GM12878 (cell line): ENCODE measurements around the gene POU2AF1. TPM values are rescaled to one million over a fixed set of nuclear protein-coding genes. Genes with fewer than 3 reads are reported as not detected.
A peak's percentile ranks its signal among the peaks of the same experiment; 100 is the strongest.

ENCODE experiments used
- ATAC-seq: fragments of 200-7000 bp; cut with Tn5 transposase; 3 replicates; pipeline ENCODE4 v1.9.1; 2020; ENCODE audit warnings: mild to moderate bottlenecking, moderate library complexity
- BruUV-seq: library from RNA; stranded (reverse); fragments of 400-500 nt; replicated peaks from 2 replicates; lab custom pipeline; 2021; lab: Mats Ljungman, UMichigan
- CTCF ChIA-PET: fragments of 300-600 bp; sonication (Branson Sonifier 250); formaldehyde crosslinking; extraction: SDS; loops from one replicate; lab custom pipeline; 2021; ENCODE audit warnings: inconsistent platforms; lab: Yijun Ruan, JAX
- POLR2A ChIA-PET: fragments of 350-600 bp; formaldehyde crosslinking; extraction: SDS; loops from one replicate; lab custom pipeline; 2021; ENCODE audit warnings: inconsistent platforms; lab: Charles Lee
- RAD21 ChIA-PET: fragments of 300-600 bp; sonication (Branson Sonifier 250); formaldehyde crosslinking; loops from one replicate; lab custom pipeline; 2023; ENCODE audit warnings: antibody characterized with exemption; ENCODE audit not compliant: unreplicated experiment; lab: Charles Lee
- SMC1A ChIA-PET: fragments of 300-600 bp; sonication (Branson Sonifier 250); formaldehyde crosslinking; loops from one replicate; lab custom pipeline; 2023; ENCODE audit not compliant: unreplicated experiment, uncharacterized antibody; lab: Charles Lee
- DNase-seq: peaks from one replicate; pipeline ENCODE4 v3.0.0-alpha.2; 2011; ENCODE audit warnings: low read depth, low spot score
- FAIRE-seq: peaks from 3 replicates; lab custom pipeline; 2011; peaks lifted over from hg19 to GRCh38; lab: Jason Lieb, UNC
- H2AFZ ChIP-seq: 2 replicates; pipeline ENCODE4 v1.6.0; 2011; ENCODE audit warnings: low read depth, low read length, control low read depth; ENCODE audit not compliant: control insufficient read depth
- H3K27ac ChIP-seq: 2 replicates; pipeline ENCODE4 v1.5.1; 2011; ENCODE audit warnings: control low read depth; ENCODE audit not compliant: control insufficient read depth, insufficient read depth
- H3K27me3 ChIP-seq, 2 experiments: replicated peaks in 1 of 2; 2 replicates each; pipeline versions ENCODE4 v1.6.0 to v1.6.1; 2011; ENCODE audit warnings: low read length in 1 of 2; ENCODE audit not compliant: control insufficient read depth in 2 of 2, insufficient read depth in 2 of 2
- H3K36me3 ChIP-seq, 2 experiments: 2 replicates each; pipeline ENCODE4 v1.5.1; 2011; ENCODE audit warnings: low read length in 1 of 2; ENCODE audit not compliant: control insufficient read depth in 2 of 2, insufficient read depth in 2 of 2
- H3K4me1 ChIP-seq: 2 replicates; pipeline ENCODE4 v1.6.1; 2011; ENCODE audit warnings: mild to moderate bottlenecking, low read length, moderate library complexity, mixed read lengths; ENCODE audit not compliant: control insufficient read depth, insufficient read depth
- H3K4me2 ChIP-seq: 2 replicates; pipeline ENCODE4 v1.6.0; 2011; ENCODE audit warnings: control low read depth; ENCODE audit not compliant: control insufficient read depth, insufficient read depth
- H3K4me3 ChIP-seq: fragments of 200-600 bp; sonication (generic); 2 replicates; pipeline ENCODE4 v1.5.1; 2016
- H3K79me2 ChIP-seq: 2 replicates; pipeline ENCODE4 v1.6.0; 2011; ENCODE audit warnings: low read length; ENCODE audit not compliant: control insufficient read depth, insufficient read depth
- H3K9ac ChIP-seq: 2 replicates; pipeline ENCODE4 v1.8.0; 2011; ENCODE audit warnings: low read length, control low read depth, mixed read lengths; ENCODE audit not compliant: control insufficient read depth, insufficient read depth
- H3K9me3 ChIP-seq: replicated peaks from 3 replicates; pipeline ENCODE4 v1.5.1; 2011; ENCODE audit warnings: mild to moderate bottlenecking, low read length; ENCODE audit not compliant: control insufficient read depth, insufficient read depth
- H4K20me1 ChIP-seq: 2 replicates; pipeline ENCODE4 v1.6.0; 2011; ENCODE audit not compliant: control insufficient read depth, insufficient read depth
- POLR2AphosphoS5 ChIP-seq: IDR thresholded peaks from 2 replicates; pipeline ENCODE4 v1.6.1; 2011; ENCODE audit warnings: mild to moderate bottlenecking, low read length, inconsistent platforms
- SIN3A ChIP-seq: IDR thresholded peaks from 2 replicates; pipeline ENCODE4 v1.6.1; 2012; ENCODE audit warnings: low read depth, low read length, improper control_type of control experiment
- SIX5 ChIP-seq: IDR thresholded peaks from 2 replicates; pipeline ENCODE4 v1.6.1; 2011; ENCODE audit warnings: mild to moderate bottlenecking, low read depth, low read length, moderate library complexity; ENCODE audit not compliant: severe bottlenecking
- WGBS: methylation state at CpG from one replicate; pipeline ENCODE4 v1.1.6; 2016; ENCODE audit warnings: low lambda C conversion rate; ENCODE audit not compliant: insufficient replicate concordance, insufficient coverage; ENCODE audit errors: missing lambda C conversion rate; 5-methylcytosine and 5-hydroxymethylcytosine counted together
- in situ Hi-C: fragments of 300-500 bp; cut with MboI; formaldehyde crosslinking; loops from 9 replicates; pipeline ENCODE4 v1.14.3; 2018; ENCODE audit warnings: mixed read lengths
- intact Hi-C: fragments of 100-400 bp; cut with micrococcal nuclease; formaldehyde crosslinking; loops from one replicate; pipeline ENCODE4 v1.14.2; 2022; ENCODE audit not compliant: unreplicated experiment
- polyA plus RNA-seq, 11 experiments: library from polyadenylated mRNA; depleted of rRNA in 4 of 11; unstranded in 6 of 11; stranded (reverse) in 5 of 11; fragments of >200 nt; fragmentation: Nextera tagmentation in 4 of 11; fragmentation: Illumina TruSeq in 1 of 11; extraction: Ambion mirVana in 4 of 11; extraction: Trizol in 1 of 11; gene quantifications; 1 replicate in 1 of 11; 2 replicates in 10 of 11; pipeline versions ENCODE4 v1.2.1 to v1.2.3, GENCODE V29; 2011 to 2016; ENCODE audit warnings: inconsistent platforms in 2 of 11, missing spikeins in 2 of 11, low read depth in 1 of 11
- total RNA-seq, 4 experiments: library from RNA; depleted of rRNA in 3 of 4; stranded (reverse); fragments of >200 nt in 3 of 4; fragmentation: Illumina TruSeq in 1 of 4; extraction: Trizol in 1 of 4; gene quantifications; 2 replicates each; pipeline versions ENCODE4 v1.2.1 to v1.2.3, GENCODE V29; 2013 to 2021
- TF ChIP-seq, protein P1 (sequence below): fragments of 450-650 bp; formaldehyde crosslinking; IDR thresholded peaks from 2 replicates; pipeline ENCODE4 v1.4.0; 2022; ENCODE audit warnings: mild to moderate bottlenecking, moderate library complexity

The POU2AF1 gene
- total and polyA plus RNA-seq, 10 of the 15 experiments (the other 5 are each of a cell fraction or from before 2014, with no cell fraction given) = 13.1 to 169 (median 75.5) TPM

- no peaks in the 10 kb centered on the region for H3K79me2 ChIP-seq
- SMC1A ChIA-PET = interaction anchor here (0.8 to 1.2 kb wide), 5 partner anchors 12 to 500 kb away, joined by 3 read pairs; no protein-coding TSS in a partner anchor
- H3K9me3 ChIP-seq = no peaks in the 10 kb centered on the region
- in situ Hi-C loops (no loop called here), intact Hi-C loops (no loop called here)
- no peaks in the 10 kb centered on the region for H3K36me3 ChIP-seq
- ATAC-seq (no peak), DNase-seq (no peak), FAIRE-seq (no peak)
- POLR2A ChIA-PET = no interaction called here
- no peak overlapping the region for H2AFZ ChIP-seq
- peaks cover 3% of the 10 kb centered on the region; the same call in 1 of the 2 replicates for H3K4me1 ChIP-seq
- RAD21 ChIA-PET = interaction anchor here (1.1 kb wide), 1 partner anchor 90 kb away, joined by 3 read pairs; no protein-coding TSS in a partner anchor
- no peak overlapping the region for H3K9ac ChIP-seq
- H3K27ac ChIP-seq = no peak overlapping the region
- TF ChIP-seq SIN3A (no peak), POLR2AphosphoS5 (peak; percentile 50; the same call in 1 of the 2 replicates), SIX5 (no peak)
- TF ChIP-seq, protein P1, sequence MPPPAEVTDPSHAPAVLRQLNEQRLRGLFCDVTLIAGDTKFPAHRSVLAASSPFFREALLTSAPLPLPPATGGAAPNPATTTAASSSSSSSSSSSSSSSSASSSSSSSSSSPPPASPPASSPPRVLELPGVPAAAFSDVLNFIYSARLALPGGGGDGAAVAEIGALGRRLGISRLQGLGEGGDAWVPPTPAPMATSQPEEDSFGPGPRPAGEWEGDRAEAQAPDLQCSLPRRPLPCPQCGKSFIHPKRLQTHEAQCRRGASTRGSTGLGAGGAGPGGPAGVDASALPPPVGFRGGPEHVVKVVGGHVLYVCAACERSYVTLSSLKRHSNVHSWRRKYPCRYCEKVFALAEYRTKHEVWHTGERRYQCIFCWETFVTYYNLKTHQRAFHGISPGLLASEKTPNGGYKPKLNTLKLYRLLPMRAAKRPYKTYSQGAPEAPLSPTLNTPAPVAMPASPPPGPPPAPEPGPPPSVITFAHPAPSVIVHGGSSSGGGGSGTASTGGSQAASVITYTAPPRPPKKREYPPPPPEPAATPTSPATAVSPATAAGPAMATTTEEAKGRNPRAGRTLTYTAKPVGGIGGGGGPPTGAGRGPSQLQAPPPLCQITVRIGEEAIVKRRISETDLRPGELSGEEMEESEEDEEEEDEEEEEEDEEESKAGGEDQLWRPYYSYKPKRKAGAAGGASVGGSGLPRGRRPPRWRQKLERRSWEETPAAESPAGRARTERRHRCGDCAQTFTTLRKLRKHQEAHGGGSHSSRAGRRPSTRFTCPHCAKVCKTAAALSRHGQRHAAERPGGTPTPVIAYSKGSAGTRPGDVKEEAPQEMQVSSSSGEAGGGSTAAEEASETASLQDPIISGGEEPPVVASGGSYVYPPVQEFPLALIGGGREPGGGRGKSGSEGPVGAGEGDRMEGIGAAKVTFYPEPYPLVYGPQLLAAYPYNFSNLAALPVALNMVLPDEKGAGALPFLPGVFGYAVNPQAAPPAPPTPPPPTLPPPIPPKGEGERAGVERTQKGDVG = no peak
- no TSS peak for BruUV-seq
- WGBS = 69% methylated on average over 8 of the region's 8 CpGs
- CTCF ChIA-PET = interaction anchor here (0.9 to 3.0 kb wide), 7 partner anchors 9 to 101 kb away, joined by 3 to 17 read pairs (median 4); no protein-coding TSS in a partner anchor
- H3K4me2 ChIP-seq = no peak overlapping the region
- no peak overlapping the region for H3K4me3 ChIP-seq
- no peaks in the 10 kb centered on the region; a peak in 1 of 4 replicates for H3K27me3 ChIP-seq
- no peaks in the 10 kb centered on the region for H4K20me1 ChIP-seq
Observed at GRCh38 chr11:111327908-111328624, 51.0 kb downstream of the POU2AF1 start.
